ENCODE results near the gene HAS3. TPM values are rescaled to one million over a fixed set of nuclear protein-coding genes. Genes with fewer than 3 reads are reported as not detected.

The HAS3 gene
- total RNA-seq, 1 experiment from 2014 or later, result 140 TPM

GRCh38 chr16:69115837-69116236 is 10.4 kb downstream of the HAS3 start:
- DNase-seq (ENCODE audit: low read depth, low spot score) (no peak), ATAC-seq (no peak)
- peaks cover 13% of the 10 kb centered on the region; the same call in 1 of the 2 replicates for H4K20me1 ChIP-seq (ENCODE audit: insufficient read depth)
- peaks cover 0 to 16% of the 10 kb centered on the region in 2 experiments; a peak in 1 of 4 replicates for H3K4me1 ChIP-seq (ENCODE audit: control insufficient read depth in 1 of 2, insufficient read depth in 2 of 2, low read length in 2 of 2)
- H3K79me2 ChIP-seq (ENCODE audit: insufficient read depth, low read length), result peaks cover 64% of the 10 kb centered on the region; the same call in 1 of the 2 replicates
- H3K4me3 ChIP-seq (replicated peaks in 1 of 2; ENCODE audit: low read depth in 1 of 2, low read length in 2 of 2), result no peak overlapping the region
- no peak overlapping the region for H3K4me2 ChIP-seq (ENCODE audit: low read length)
- no peaks in the 10 kb centered on the region for H3K9me3 ChIP-seq (ENCODE audit: control insufficient read depth in 1 of 2, insufficient read depth in 1 of 2, low read depth in 1 of 2, low read length in 2 of 2)
- CTCF ChIA-PET, result no interaction called here
- H2AFZ ChIP-seq (ENCODE audit: low read depth, low read length, poor library complexity, severe bottlenecking), result no peak overlapping the region
- H3K27me3 ChIP-seq (ENCODE audit: insufficient read depth, low read length), result no peaks in the 10 kb centered on the region
- RAD21 ChIA-PET (ENCODE audit: low non-redundant PET in 1 of 2, low total read pairs in 2 of 2, uncharacterized antibody in 2 of 2, unreplicated experiment in 2 of 2), result no interaction called here
- TF ChIP-seq RAD21 (IDR thresholded peaks at IDR 0.05; ENCODE audit: low read depth) (no peak), JUND (IDR thresholded peaks at IDR 0.05) (no peak), SP1 (IDR thresholded peaks at IDR 0.05; ENCODE audit: low read depth) (no peak), ZNF274 (IDR thresholded peaks at IDR 0.05; ENCODE audit: low read depth, low read length) (no peak)
- no peaks in the 10 kb centered on the region for H3K9me2 ChIP-seq (ENCODE audit: insufficient read depth)
- no peak overlapping the region for H3K27ac ChIP-seq (ENCODE audit: low read depth, low read length)
- intact Hi-C loops (cut with micrococcal nuclease), result no loop called here
- H3K9ac ChIP-seq (ENCODE audit: low read length), result no peak overlapping the region
- peaks cover 53 to 95% of the 10 kb centered on the region in 2 experiments for H3K36me3 ChIP-seq (ENCODE audit: control insufficient read depth in 1 of 2, insufficient read depth in 2 of 2, low read length in 2 of 2)
- BruUV-seq (replicated peaks), result no TSS peak
- POLR2A ChIA-PET, result no interaction called here

- peaks cover 51 to 94% of the 10 kb centered on the region in 2 experiments for H3K36me3 ChIP-seq (ENCODE audit: control insufficient read depth in 1 of 2, insufficient read depth in 2 of 2, low read length in 2 of 2)
- ChIA-PET POLR2A (interaction anchor here (1.1 kb wide), 1 partner anchor 8 kb away, joined by 3 read pairs; no protein-coding TSS in a partner anchor), CTCF (no interaction called here), RAD21 (ENCODE audit: low non-redundant PET in 1 of 2, low total read pairs in 2 of 2, uncharacterized antibody in 2 of 2, unreplicated experiment in 2 of 2) (no interaction called here)
- H3K9ac ChIP-seq (ENCODE audit: low read length), result no peak overlapping the region
- H3K4me1 ChIP-seq (ENCODE audit: control insufficient read depth in 1 of 2, insufficient read depth in 2 of 2, low read length in 2 of 2), result peaks cover 0 to 15% of the 10 kb centered on the region in 2 experiments; a peak in 1 of 4 replicates
- peaks cover 62% of the 10 kb centered on the region; the same call in 1 of the 2 replicates for H3K79me2 ChIP-seq (ENCODE audit: insufficient read depth, low read length)
- H3K27ac ChIP-seq (ENCODE audit: low read depth, low read length), result no peak overlapping the region
- no peaks in the 10 kb centered on the region for H3K27me3 ChIP-seq (ENCODE audit: insufficient read depth, low read length)
- intact Hi-C loops (cut with micrococcal nuclease), result no loop called here
- ATAC-seq, result no peak
- no peaks in the 10 kb centered on the region for H3K9me3 ChIP-seq (ENCODE audit: control insufficient read depth in 1 of 2, insufficient read depth in 1 of 2, low read depth in 1 of 2, low read length in 2 of 2)
- H3K9me2 ChIP-seq (ENCODE audit: insufficient read depth), result no peaks in the 10 kb centered on the region
- no peak overlapping the region for H3K4me2 ChIP-seq (ENCODE audit: low read length)
- H2AFZ ChIP-seq (ENCODE audit: low read depth, low read length, poor library complexity, severe bottlenecking), result no peak overlapping the region
- BruUV-seq (replicated peaks), result no TSS peak
- no peak for TF ChIP-seq CEBPB (IDR thresholded peaks at IDR 0.05; ENCODE audit: low read depth)
- no peak for TF ChIP-seq EGR1 (IDR thresholded peaks at IDR 0.05; ENCODE audit: low read depth)
- TF ChIP-seq, protein P1, sequence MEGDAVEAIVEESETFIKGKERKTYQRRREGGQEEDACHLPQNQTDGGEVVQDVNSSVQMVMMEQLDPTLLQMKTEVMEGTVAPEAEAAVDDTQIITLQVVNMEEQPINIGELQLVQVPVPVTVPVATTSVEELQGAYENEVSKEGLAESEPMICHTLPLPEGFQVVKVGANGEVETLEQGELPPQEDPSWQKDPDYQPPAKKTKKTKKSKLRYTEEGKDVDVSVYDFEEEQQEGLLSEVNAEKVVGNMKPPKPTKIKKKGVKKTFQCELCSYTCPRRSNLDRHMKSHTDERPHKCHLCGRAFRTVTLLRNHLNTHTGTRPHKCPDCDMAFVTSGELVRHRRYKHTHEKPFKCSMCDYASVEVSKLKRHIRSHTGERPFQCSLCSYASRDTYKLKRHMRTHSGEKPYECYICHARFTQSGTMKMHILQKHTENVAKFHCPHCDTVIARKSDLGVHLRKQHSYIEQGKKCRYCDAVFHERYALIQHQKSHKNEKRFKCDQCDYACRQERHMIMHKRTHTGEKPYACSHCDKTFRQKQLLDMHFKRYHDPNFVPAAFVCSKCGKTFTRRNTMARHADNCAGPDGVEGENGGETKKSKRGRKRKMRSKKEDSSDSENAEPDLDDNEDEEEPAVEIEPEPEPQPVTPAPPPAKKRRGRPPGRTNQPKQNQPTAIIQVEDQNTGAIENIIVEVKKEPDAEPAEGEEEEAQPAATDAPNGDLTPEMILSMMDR (IDR thresholded peaks at IDR 0.05 in 2 of 3, conservative IDR thresholded peaks at IDR 0.05 in 1 of 3; ENCODE audit: borderline replicate concordance in 1 of 3, insufficient read depth in 1 of 3, low read depth in 2 of 3, low read length in 2 of 3), result no peak
- TF ChIP-seq SIN3A (IDR thresholded peaks at IDR 0.05; ENCODE audit: low read depth), result peak; percentile 35; the same call in 1 of the 2 replicates
- TF ChIP-seq ZNF274 (IDR thresholded peaks at IDR 0.05; ENCODE audit: low read depth, low read length), result no peak
- no peak for TF ChIP-seq FOSL1 (IDR thresholded peaks at IDR 0.05; ENCODE audit: low read depth)
- TF ChIP-seq JUND (IDR thresholded peaks at IDR 0.05), result 0 out of 2 replicates have a peak, but pooled peaks have one; percentile 8
- no peak for TF ChIP-seq SRF (IDR thresholded peaks at IDR 0.05; ENCODE audit: low read depth)
- no peak for TF ChIP-seq ATF3 (IDR thresholded peaks at IDR 0.05)
- no peak; the same call in 1 of the 2 replicates for TF ChIP-seq POLR2AphosphoS5 (IDR thresholded peaks at IDR 0.05; ENCODE audit: low read depth, low read length)
- no peak for TF ChIP-seq ZBTB33 (IDR thresholded peaks at IDR 0.05; ENCODE audit: extremely low read depth, insufficient replicate concordance, low read length)
- H4K20me1 ChIP-seq (ENCODE audit: insufficient read depth), result peaks cover 13% of the 10 kb centered on the region; the same call in 1 of the 2 replicates
- no peak overlapping the region for H3K4me3 ChIP-seq (replicated peaks in 1 of 2; ENCODE audit: low read depth in 1 of 2, low read length in 2 of 2)
- no peak for DNase-seq (ENCODE audit: low read depth, low spot score)
These were observed 10.9 kb downstream of the HAS3 start for GRCh38 chr16:69116256-69116875.

Data from HCT116 (cell line).